ENCODE results near the gene RFESD.

The RFESD gene

DNA sequence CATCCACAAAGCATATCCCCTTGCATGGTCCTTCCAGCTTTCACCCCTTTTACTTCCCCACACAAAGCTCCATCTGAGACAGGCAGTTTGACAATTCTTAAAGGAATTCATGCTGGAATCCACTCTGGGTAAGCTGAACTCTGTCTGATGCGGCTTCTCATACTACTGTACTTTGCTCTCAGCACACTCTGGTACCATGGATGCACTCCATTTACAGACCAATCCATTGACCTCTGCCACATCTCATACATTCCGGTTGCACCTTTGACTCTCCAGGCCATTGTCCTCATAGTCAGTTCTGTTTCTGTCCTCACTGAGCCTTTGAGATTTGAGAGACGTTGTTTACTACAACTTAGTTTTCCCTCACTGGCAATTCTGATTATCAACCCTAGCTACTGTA is 24.0 kb downstream of the RFESD start:
- Histone ChIP-seq H3K36me3 (ENCODE audit: control insufficient read depth in 1 of 2, insufficient read depth in 2 of 2, low read depth in 1 of 2, low read length in 2 of 2) (no peaks in the 10 kb centered on the region), H3K14ac (ENCODE audit: low read length in 2 of 2) (no peak overlapping the region), H3K4me2 (ENCODE audit: low read length, poor library complexity, severe bottlenecking) (no peak overlapping the region), H3K9ac (ENCODE audit: low read length) (no peak overlapping the region), H2BK5ac (ENCODE audit: low read depth, low read length, poor library complexity, severe bottlenecking) (no peak overlapping the region), H2BK12ac (ENCODE audit: low read length in 2 of 2) (peak overlapping the region; percentile 8 to 46), H3K27ac (ENCODE audit: low read length, poor library complexity, severe bottlenecking) (no peak overlapping the region), H3K18ac (ENCODE audit: low read depth in 1 of 2, low read length in 2 of 2) (peak overlapping the region in 1 of 2 experiments; percentile 51), H3K27me3 (ENCODE audit: control insufficient read depth in 1 of 2, insufficient read depth in 1 of 2, low read length in 2 of 2) (no peaks in the 10 kb centered on the region), H3K4me1 (ENCODE audit: control insufficient read depth, insufficient read depth, low read depth, low read length) (no peaks in the 10 kb centered on the region), H2AFZ (ENCODE audit: low read depth, low read length) (no peak overlapping the region), H3K79me1 (replicated peaks; ENCODE audit: low read length, poor library complexity, severe bottlenecking) (no peaks in the 10 kb centered on the region), H3K4ac (ENCODE audit: low read depth in 1 of 2, low read length in 2 of 2) (no peak overlapping the region), H2BK15ac (ENCODE audit: low read depth, poor library complexity, severe bottlenecking) (no peak overlapping the region), H3K4me3 (ENCODE audit: insufficient read depth in 1 of 2, low read depth in 1 of 2, low read length in 2 of 2) (no peak overlapping the region), H2BK120ac (ENCODE audit: low read depth, low read length) (no peak overlapping the region), H4K8ac (ENCODE audit: low read length) (no peak overlapping the region), H3K23ac (ENCODE audit: low read length in 2 of 2) (no peak overlapping the region), H4K91ac (ENCODE audit: low read length) (no peak overlapping the region), H3K9me3 (ENCODE audit: control insufficient read depth, low read length) (no peaks in the 10 kb centered on the region), H2AK5ac (ENCODE audit: low read length, severe bottlenecking) (no peak overlapping the region)
- 95% methylated on average over 3 of the region's 3 CpGs for WGBS
- no peak for DNase-seq

DNA sequence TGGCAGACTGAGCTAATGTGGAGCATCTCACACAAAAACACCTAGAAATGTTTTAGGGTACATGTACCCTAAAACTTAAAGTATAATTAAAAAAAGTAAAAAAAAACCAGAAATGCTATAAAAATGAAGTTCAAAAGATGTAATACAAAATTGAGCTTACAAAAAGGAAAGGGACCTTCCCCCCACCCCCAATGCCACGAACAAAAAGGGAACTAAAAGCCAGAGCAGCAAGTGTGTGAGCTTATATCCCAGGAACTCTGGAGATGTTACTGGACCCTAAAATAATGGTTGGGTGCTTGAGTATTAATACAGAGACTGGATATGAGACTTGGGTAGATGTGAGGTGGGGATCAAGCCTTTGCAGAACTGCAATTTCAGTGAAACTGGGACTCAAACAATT is 25.2 kb downstream of the RFESD start:
- no peak overlapping the region for H2BK15ac ChIP-seq (ENCODE audit: low read depth, poor library complexity, severe bottlenecking)
- no CpG with 5 or more reads among the region's 1 CpG for whole genome bisulfite sequencing
- H3K4ac ChIP-seq (ENCODE audit: low read depth in 1 of 2, low read length in 2 of 2) = no peak overlapping the region
- no peak overlapping the region for H3K27ac ChIP-seq (ENCODE audit: low read length, poor library complexity, severe bottlenecking)
- no peak overlapping the region for H3K4me2 ChIP-seq (ENCODE audit: low read length, poor library complexity, severe bottlenecking)
- H3K79me1 ChIP-seq (replicated peaks; ENCODE audit: low read length, poor library complexity, severe bottlenecking) = no peaks in the 10 kb centered on the region
- H3K14ac ChIP-seq (ENCODE audit: low read length in 2 of 2) = no peak overlapping the region
- no peak overlapping the region for H3K9ac ChIP-seq (ENCODE audit: low read length)
- no peak overlapping the region for H3K18ac ChIP-seq (ENCODE audit: low read depth in 1 of 2, low read length in 2 of 2)
- peak overlapping the region; percentile 49 for H2BK120ac ChIP-seq (ENCODE audit: low read depth, low read length)
- H2AFZ ChIP-seq (ENCODE audit: low read depth, low read length) = no peak overlapping the region
- no peak for DNase-seq
- no peak overlapping the region for H2BK12ac ChIP-seq (ENCODE audit: low read length in 2 of 2)
- no peak overlapping the region for H2AK5ac ChIP-seq (ENCODE audit: low read length, severe bottlenecking)
- no peak overlapping the region for H2BK5ac ChIP-seq (ENCODE audit: low read depth, low read length, poor library complexity, severe bottlenecking)
- H3K4me1 ChIP-seq (ENCODE audit: control insufficient read depth, insufficient read depth, low read depth, low read length) = no peaks in the 10 kb centered on the region
- no peaks in the 10 kb centered on the region for H3K27me3 ChIP-seq (ENCODE audit: control insufficient read depth in 1 of 2, insufficient read depth in 1 of 2, low read length in 2 of 2)
- no peak overlapping the region for H3K23ac ChIP-seq (ENCODE audit: low read length in 2 of 2)
- no peaks in the 10 kb centered on the region for H3K9me3 ChIP-seq (ENCODE audit: control insufficient read depth, low read length)
- H3K4me3 ChIP-seq (ENCODE audit: insufficient read depth in 1 of 2, low read depth in 1 of 2, low read length in 2 of 2) = no peak overlapping the region
- no peak overlapping the region for H4K91ac ChIP-seq (ENCODE audit: low read length)
- H4K8ac ChIP-seq (ENCODE audit: low read length) = no peak overlapping the region
- H3K36me3 ChIP-seq (ENCODE audit: control insufficient read depth in 1 of 2, insufficient read depth in 2 of 2, low read depth in 1 of 2, low read length in 2 of 2) = no peaks in the 10 kb centered on the region

DNA sequence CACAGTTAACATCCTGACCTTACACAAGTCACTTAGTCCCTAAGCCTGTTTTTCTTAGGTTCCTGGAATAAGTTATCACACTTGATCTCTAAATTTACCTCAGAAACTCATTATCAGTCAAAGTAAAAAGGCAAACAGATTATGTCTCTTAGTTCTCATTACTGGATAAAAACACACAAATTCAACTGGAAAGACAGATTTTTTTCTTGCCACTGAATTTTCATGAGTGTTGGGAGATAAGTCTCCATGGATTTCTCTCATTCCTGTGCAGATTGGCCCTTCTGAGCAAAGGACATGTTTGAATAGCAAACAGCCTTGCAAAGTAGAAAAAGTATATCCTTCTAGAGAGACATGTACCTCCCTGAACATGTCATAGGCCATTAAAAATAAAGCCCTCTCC is 26.1 kb downstream of the RFESD start:
- no peak overlapping the region for H2BK12ac ChIP-seq (ENCODE audit: low read length in 2 of 2)
- no peak for DNase-seq
- H2AFZ ChIP-seq (ENCODE audit: low read depth, low read length) = no peak overlapping the region

DNA sequence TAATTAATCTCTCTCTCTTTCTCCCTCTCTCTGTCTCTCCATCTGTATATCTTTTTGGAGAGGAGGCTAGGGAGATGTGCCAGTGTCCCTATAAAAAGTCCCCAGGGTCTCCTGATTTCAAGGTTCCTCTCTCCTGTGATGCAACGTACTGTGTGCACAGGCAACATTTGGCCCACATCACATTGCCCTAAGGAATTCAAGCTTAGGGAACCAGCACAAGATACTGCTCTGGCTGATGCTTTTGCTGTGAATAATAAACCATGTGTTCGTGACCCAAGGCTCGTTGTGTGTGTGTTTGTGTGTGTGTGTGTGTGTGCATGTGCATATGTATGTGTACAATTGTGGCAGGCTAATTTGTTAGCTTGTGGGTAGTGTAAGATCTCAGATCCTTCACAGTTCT is 26.5 kb downstream of the RFESD start:
- Histone ChIP-seq H3K14ac (ENCODE audit: low read length in 2 of 2) (peak overlapping the region in 1 of 2 experiments; percentile 51), H3K4ac (ENCODE audit: low read depth in 1 of 2, low read length in 2 of 2) (peak overlapping the region in 1 of 2 experiments; percentile 11), H3K4me1 (ENCODE audit: control insufficient read depth, insufficient read depth, low read depth, low read length) (no peaks in the 10 kb centered on the region), H2BK15ac (ENCODE audit: low read depth, poor library complexity, severe bottlenecking) (peak overlapping the region; percentile 28), H3K18ac (ENCODE audit: low read depth in 1 of 2, low read length in 2 of 2) (peak overlapping the region; percentile 54 to 74), H3K9ac (ENCODE audit: low read length) (no peak overlapping the region), H3K4me2 (ENCODE audit: low read length, poor library complexity, severe bottlenecking) (no peak overlapping the region), H2AK5ac (ENCODE audit: low read length, severe bottlenecking) (no peak overlapping the region), H3K27ac (ENCODE audit: low read length, poor library complexity, severe bottlenecking) (no peak overlapping the region), H3K9me3 (ENCODE audit: control insufficient read depth, low read length) (no peaks in the 10 kb centered on the region), H4K91ac (ENCODE audit: low read length) (peak overlapping the region; percentile 80), H2BK120ac (ENCODE audit: low read depth, low read length) (no peak overlapping the region), H3K79me1 (replicated peaks; ENCODE audit: low read length, poor library complexity, severe bottlenecking) (no peaks in the 10 kb centered on the region), H2AFZ (ENCODE audit: low read depth, low read length) (no peak overlapping the region), H3K27me3 (ENCODE audit: control insufficient read depth in 1 of 2, insufficient read depth in 1 of 2, low read length in 2 of 2) (no peaks in the 10 kb centered on the region), H3K36me3 (ENCODE audit: control insufficient read depth in 1 of 2, insufficient read depth in 2 of 2, low read depth in 1 of 2, low read length in 2 of 2) (no peaks in the 10 kb centered on the region), H4K8ac (ENCODE audit: low read length) (no peak overlapping the region), H2BK5ac (ENCODE audit: low read depth, low read length, poor library complexity, severe bottlenecking) (no peak overlapping the region), H2BK12ac (ENCODE audit: low read length in 2 of 2) (no peak overlapping the region), H3K4me3 (ENCODE audit: insufficient read depth in 1 of 2, low read depth in 1 of 2, low read length in 2 of 2) (no peak overlapping the region), H3K23ac (ENCODE audit: low read length in 2 of 2) (no peak overlapping the region)
- WGBS = 69% methylated on average over 3 of the region's 3 CpGs
- DNase-seq = peak; percentile 43

More for the DNA sequence above, 26.1 kb downstream of the RFESD start:
- H2BK5ac ChIP-seq (ENCODE audit: low read depth, low read length, poor library complexity, severe bottlenecking) = no peak overlapping the region
- no peak overlapping the region for H3K4ac ChIP-seq (ENCODE audit: low read depth in 1 of 2, low read length in 2 of 2)
- H2AK5ac ChIP-seq (ENCODE audit: low read length, severe bottlenecking) = no peak overlapping the region
- H3K27ac ChIP-seq (ENCODE audit: low read length, poor library complexity, severe bottlenecking) = no peak overlapping the region
- H3K36me3 ChIP-seq (ENCODE audit: control insufficient read depth in 1 of 2, insufficient read depth in 2 of 2, low read depth in 1 of 2, low read length in 2 of 2) = no peaks in the 10 kb centered on the region
- no peak overlapping the region for H3K18ac ChIP-seq (ENCODE audit: low read depth in 1 of 2, low read length in 2 of 2)
- no peak overlapping the region for H4K8ac ChIP-seq (ENCODE audit: low read length)
- no peak overlapping the region for H4K91ac ChIP-seq (ENCODE audit: low read length)
- no peaks in the 10 kb centered on the region for H3K79me1 ChIP-seq (replicated peaks; ENCODE audit: low read length, poor library complexity, severe bottlenecking)
- no peaks in the 10 kb centered on the region for H3K27me3 ChIP-seq (ENCODE audit: control insufficient read depth in 1 of 2, insufficient read depth in 1 of 2, low read length in 2 of 2)
- H3K9me3 ChIP-seq (ENCODE audit: control insufficient read depth, low read length) = no peaks in the 10 kb centered on the region
- no peak overlapping the region for H2BK15ac ChIP-seq (ENCODE audit: low read depth, poor library complexity, severe bottlenecking)
- H3K4me1 ChIP-seq (ENCODE audit: control insufficient read depth, insufficient read depth, low read depth, low read length) = no peaks in the 10 kb centered on the region
- H2BK120ac ChIP-seq (ENCODE audit: low read depth, low read length) = peak overlapping the region; percentile 5
- H3K4me3 ChIP-seq (ENCODE audit: insufficient read depth in 1 of 2, low read depth in 1 of 2, low read length in 2 of 2) = no peak overlapping the region
- no peak overlapping the region for H3K23ac ChIP-seq (ENCODE audit: low read length in 2 of 2)
- no peak overlapping the region for H3K4me2 ChIP-seq (ENCODE audit: low read length, poor library complexity, severe bottlenecking)
- H3K14ac ChIP-seq (ENCODE audit: low read length in 2 of 2) = no peak overlapping the region
- no peak overlapping the region for H3K9ac ChIP-seq (ENCODE audit: low read length)

All from mesenchymal stem cell (in vitro differentiated cells and primary cell).